Stimulated activated CD8-positive, alpha-beta memory T cell treated with anti-CD3 and anti-CD28 coated beads, Interleukin-7, amount 100 ng/mL, for 4 hours (primary cell): ENCODE data around the gene SRC.

Experiments used
- DNase-seq, 2 donors: peaks; one replicate each; pipeline ENCODE4 v3.0.0-alpha.2; 2020; ENCODE audit warnings: low read depth in 2 of 2

The SRC gene

GRCh38 chr20:37425103-37425625 lies 79.2 kb downstream of the SRC start:
- no peak for DNase-seq

- no peak for DNase-seq
These were observed 80.2 kb downstream of the SRC start for GRCh38 chr20:37426106-37426505.

GRCh38 chr20:37426978-37427377 lies 81.0 kb downstream of the SRC start:
- no peak for DNase-seq

- no peak for DNase-seq
These were observed 84.1 kb downstream of the SRC start for GRCh38 chr20:37430044-37430443.

GRCh38 chr20:37430778-37431460 lies 85.0 kb downstream of the SRC start:
- DNase-seq, result no peak

GRCh38 chr20:37431786-37432185 lies 85.8 kb downstream of the SRC start:
- DNase-seq, result no peak

- DNase-seq, result no peak
These were observed 86.7 kb downstream of the SRC start for GRCh38 chr20:37432606-37433005.

- DNase-seq, result no peak
These were observed 89.7 kb downstream of the SRC start for GRCh38 chr20:37435607-37436006.

- no peak for DNase-seq
These were observed 90.7 kb downstream of the SRC start for GRCh38 chr20:37436527-37437186.

- no peak for DNase-seq
These were observed 91.7 kb downstream of the SRC start for GRCh38 chr20:37437676-37438075.

GRCh38 chr20:37438464-37439222 lies 92.7 kb downstream of the SRC start:
- DNase-seq, result no peak

GRCh38 chr20:37439223-37439933 lies 93.4 kb downstream of the SRC start:
- DNase-seq, result no peak

- no peak for DNase-seq
These were observed 95.1 kb downstream of the SRC start for GRCh38 chr20:37441023-37441422.

- no peak for DNase-seq
These were observed 96.6 kb downstream of the SRC start for GRCh38 chr20:37442547-37442946.

GRCh38 chr20:37442986-37443385 lies 97.0 kb downstream of the SRC start:
- no peak for DNase-seq

GRCh38 chr20:37443596-37443995 lies 97.7 kb downstream of the SRC start:
- no peak for DNase-seq

GRCh38 chr20:37445041-37445440 lies 99.1 kb downstream of the SRC start:
- DNase-seq, result no peak

- no peak for DNase-seq
These were observed 100.5 kb downstream of the SRC start for GRCh38 chr20:37446286-37447032.

- no peak for DNase-seq
These were observed 101.7 kb downstream of the SRC start for GRCh38 chr20:37447688-37448087.

- no peak for DNase-seq
These were observed 103.3 kb downstream of the SRC start for GRCh38 chr20:37449276-37449675.

- no peak for DNase-seq
These were observed 104.4 kb downstream of the SRC start for GRCh38 chr20:37450344-37450743.
